HepG2 (cell line): Measurements from ENCODE around the gene COL25A1. TPM values are rescaled to one million over a fixed set of nuclear protein-coding genes. Genes with fewer than 3 reads are reported as not detected.

ENCODE experiments used
- ATAC-seq: fragments of 200-7000 bp; cut with Tn5 transposase; 3 replicates; pipeline ENCODE4 v1.9.1; 2020; ENCODE audit warnings: mild to moderate bottlenecking, moderate library complexity
- BruUV-seq: library from RNA; stranded (reverse); fragments of 400-500 nt; replicated peaks from 2 replicates; lab custom pipeline; 2021; lab: Mats Ljungman, UMichigan
- CTCF ChIA-PET: fragments of 300-600 bp; formaldehyde crosslinking; extraction: SDS; loops from one replicate; lab custom pipeline; 2021; ENCODE audit warnings: low total read pairs, inconsistent platforms, low intra/inter-chr PET ratio; lab: Yijun Ruan, JAX
- POLR2A ChIA-PET: fragments of 350-600 bp; sonication (Branson Sonifier 250); formaldehyde crosslinking; loops from one replicate; lab custom pipeline; 2020; ENCODE audit warnings: antibody characterized with exemption, inconsistent platforms; lab: Yijun Ruan, JAX
- DNase-seq: peaks from one replicate; pipeline ENCODE4 v3.0.0-alpha.2; 2015; ENCODE audit warnings: low spot score
- FAIRE-seq: peaks from 3 replicates; lab custom pipeline; 2011; peaks lifted over from hg19 to GRCh38; lab: Jason Lieb, UNC
- H2AFZ ChIP-seq: one replicate; pipeline ENCODE4 v1.6.1; 2011; ENCODE audit warnings: low read length, inconsistent platforms
- H3K27ac ChIP-seq: fragments of 300-600 bp; 3 replicates; pipeline ENCODE4 v1.8.0; 2011; ENCODE audit warnings: mixed run types, mild to moderate bottlenecking, mixed read lengths, low read length, inconsistent platforms; ENCODE audit not compliant: insufficient read depth; ENCODE audit errors: extremely low read length
- H3K27me3 ChIP-seq, 2 experiments: fragments of 200-600 bp in 1 of 2; 2 replicates in 1 of 2; 3 replicates in 1 of 2; pipeline versions ENCODE4 v1.6.0 to v1.8.0; 2011; ENCODE audit warnings: low read length in 2 of 2, mild to moderate bottlenecking in 2 of 2, moderate library complexity in 2 of 2, inconsistent platforms in 1 of 2; ENCODE audit not compliant: insufficient read depth in 2 of 2, control insufficient read depth in 1 of 2
- H3K36me3 ChIP-seq, 2 experiments: fragments of 200-600 bp in 1 of 2; replicated peaks in 1 of 2; 2 replicates in 1 of 2; 3 replicates in 1 of 2; pipeline versions ENCODE4 v1.5.1 to v1.8.0; 2011; ENCODE audit warnings: low read length in 2 of 2, inconsistent platforms in 1 of 2; ENCODE audit not compliant: insufficient read depth in 2 of 2, control insufficient read depth in 1 of 2
- H3K4me1 ChIP-seq: 2 replicates; pipeline ENCODE4 v1.5.1; 2012; ENCODE audit warnings: low read length, inconsistent platforms; ENCODE audit not compliant: insufficient read depth
- H3K4me2 ChIP-seq: 2 replicates; pipeline ENCODE4 v1.6.0; 2011; ENCODE audit warnings: low read depth, low read length, inconsistent platforms
- H3K4me3 ChIP-seq, 3 experiments: fragments of 200-600 bp in 1 of 3; sonication (generic), shearing (Covaris generic) in 1 of 3; replicated peaks in 1 of 3; 2 replicates each; pipeline ENCODE4 v1.5.1; 2011 to 2016; ENCODE audit warnings: low read length in 3 of 3, inconsistent platforms in 2 of 3, low read depth in 2 of 3, mild to moderate bottlenecking in 2 of 3, control low read depth in 1 of 3, mixed read lengths in 1 of 3; ENCODE audit not compliant: insufficient read depth in 1 of 3
- H3K79me2 ChIP-seq: one replicate; pipeline ENCODE4 v1.6.1; 2011; ENCODE audit warnings: low read length, inconsistent platforms; ENCODE audit not compliant: insufficient read depth
- H3K9ac ChIP-seq: 2 replicates; pipeline ENCODE4 v1.6.0; 2011; ENCODE audit warnings: mild to moderate bottlenecking, low read depth, low read length, inconsistent platforms; ENCODE audit not compliant: insufficient read depth
- H3K9me3 ChIP-seq: 2 replicates; pipeline ENCODE4 v1.5.1; 2012; ENCODE audit warnings: mild to moderate bottlenecking, low read length
- H4K20me1 ChIP-seq: 2 replicates; pipeline ENCODE4 v1.6.0; 2011; ENCODE audit warnings: inconsistent platforms, mild to moderate bottlenecking, low read length, moderate library complexity; ENCODE audit not compliant: insufficient read depth
- ARID4A ChIP-seq: sonication (generic); formaldehyde crosslinking; IDR thresholded peaks from 2 replicates; pipeline ENCODE4 v1.5.0; 2020; ENCODE audit warnings: mild to moderate bottlenecking, missing genetic modification reagents, borderline replicate concordance
- HDAC6 ChIP-seq: fragments of 200-600 bp; sonication (generic); IDR thresholded peaks from 2 replicates; pipeline ENCODE4 v1.7.0; 2017; ENCODE audit warnings: mild to moderate bottlenecking, antibody characterized with exemption, low read length, low read depth
- HES4 ChIP-seq: sonication (generic); formaldehyde crosslinking; IDR thresholded peaks from 2 replicates; pipeline ENCODE4 v1.9.0; 2021; ENCODE audit warnings: mild to moderate bottlenecking, missing genetic modification reagents, borderline replicate concordance
- NR1H2 ChIP-seq: sonication (generic); formaldehyde crosslinking; IDR thresholded peaks from 2 replicates; pipeline ENCODE4 v1.8.1; 2022; ENCODE audit warnings: low read depth, missing genetic modification reagents, borderline replicate concordance
- RFX1 ChIP-seq: fragments of 450-650 bp; IDR thresholded peaks from 2 replicates; pipeline ENCODE4 v1.6.1; 2017
- RFX3 ChIP-seq: IDR thresholded peaks from 2 replicates; pipeline ENCODE4 v1.6.1; 2016; ENCODE audit warnings: missing biosample characterization, missing genetic modification reagents
- SMARCE1 ChIP-seq: fragments of 450-650 bp; IDR thresholded peaks from 2 replicates; pipeline ENCODE4 v1.6.1; 2017; ENCODE audit warnings: borderline replicate concordance
- ZNF17 ChIP-seq: sonication (generic); formaldehyde crosslinking; IDR thresholded peaks from 2 replicates; pipeline ENCODE4 v1.5.0; 2020; ENCODE audit warnings: mild to moderate bottlenecking, missing genetic modification reagents
- ZNF207 ChIP-seq: fragments of 450-650 bp; IDR thresholded peaks from 2 replicates; pipeline ENCODE4 v1.6.1; 2016; ENCODE audit warnings: antibody characterized with exemption, borderline replicate concordance
- ZNF430 ChIP-seq: sonication (generic); formaldehyde crosslinking; IDR thresholded peaks from 2 replicates; pipeline ENCODE4 v1.9.0; 2021; ENCODE audit warnings: mild to moderate bottlenecking, missing genetic modification reagents
- ZNF577 ChIP-seq: sonication (generic); formaldehyde crosslinking; IDR thresholded peaks from 2 replicates; pipeline ENCODE4 v1.4.0; 2020; ENCODE audit warnings: mild to moderate bottlenecking, low read depth, missing genetic modification reagents, borderline replicate concordance
- ZNF703 ChIP-seq: sonication (generic); formaldehyde crosslinking; IDR thresholded peaks from 2 replicates; pipeline ENCODE4 v1.5.1; 2020; ENCODE audit warnings: missing genetic modification reagents, mild to moderate bottlenecking, moderate library complexity, borderline replicate concordance
- WGBS: methylation state at CpG from one replicate; pipeline ENCODE4 v1.1.6; 2017; ENCODE audit warnings: low lambda C conversion rate; 5-methylcytosine and 5-hydroxymethylcytosine counted together
- in situ Hi-C: cut with HindIII; loops from 2 replicates; pipeline ENCODE4 v1.10.0; 2017; ENCODE audit warnings: low pct_unique_long_range_greater_than_20kb; ENCODE audit not compliant: extremely low pct_ligation_motif_present
- intact Hi-C: fragments of 100-400 bp; cut with micrococcal nuclease; formaldehyde crosslinking; loops from one replicate; pipeline ENCODE4 v1.10.0; 2022; ENCODE audit not compliant: unreplicated experiment
- polyA plus RNA-seq, 8 experiments: library from polyadenylated mRNA; depleted of rRNA in 3 of 8; stranded (reverse) in 7 of 8; unstranded in 1 of 8; fragments of >200 nt; fragmentation: Illumina TruSeq in 4 of 8; extraction: Trizol in 4 of 8; gene quantifications; 2 replicates each; pipeline versions ENCODE4 v1.2.1 to v1.2.3, GENCODE V29; 2011 to 2016; ENCODE audit warnings: low read depth in 4 of 8, missing spikeins in 1 of 8, mixed read lengths in 1 of 8; ENCODE audit not compliant: insufficient read depth in 1 of 8
- total RNA-seq, 5 experiments: library from RNA; depleted of rRNA; stranded (reverse); fragments of >200 nt; fragmentation: Illumina TruSeq; extraction: Trizol; gene quantifications; 2 replicates each; pipeline ENCODE4 v1.2.3, GENCODE V29; 2016; ENCODE audit warnings: low read depth in 1 of 5
- TF ChIP-seq, protein P1 (sequence below): sonication (generic); formaldehyde crosslinking; IDR thresholded peaks from 2 replicates; pipeline ENCODE4 v1.8.1; 2023; ENCODE audit warnings: mild to moderate bottlenecking, missing genetic modification reagents

COL25A1 gene
- total and polyA plus RNA-seq, 2 of the 13 experiments (the other 11 are each of a cell fraction or from before 2014, with no cell fraction given) = not detected

- H3K9me3 ChIP-seq = no peaks in the 10 kb centered on the region
- FAIRE-seq (no peak), ATAC-seq (no peak), DNase-seq (no peak)
- no peak overlapping the region for H2AFZ ChIP-seq
- no peak overlapping the region for H3K9ac ChIP-seq
- in situ Hi-C loops = loop anchor here (10.0 kb wide), 1 partner anchor 565 kb away; no protein-coding TSS in a partner anchor
- POLR2A ChIA-PET = no interaction called here
- WGBS = 17% methylated on average over 3 of the region's 3 CpGs
- no peaks in the 10 kb centered on the region for H3K79me2 ChIP-seq
- H3K36me3 ChIP-seq = no peaks in the 10 kb centered on the region
- no peak for TF ChIP-seq ZNF703 (CRISPR knock-in tag)
- TF ChIP-seq HES4 (CRISPR knock-in tag) = no peak
- no peak for TF ChIP-seq ZNF17 (CRISPR knock-in tag)
- no peak for TF ChIP-seq ZNF577 (CRISPR knock-in tag)
- TF ChIP-seq ZNF430 (CRISPR knock-in tag) = no peak
- TF ChIP-seq SMARCE1 = no peak
- no peak for TF ChIP-seq RFX3 (CRISPR knock-in tag)
- TF ChIP-seq ZNF207 = no peak
- TF ChIP-seq HDAC6 = no peak
- TF ChIP-seq ARID4A (CRISPR knock-in tag) = no peak
- TF ChIP-seq NR1H2 (CRISPR knock-in tag) = no peak
- TF ChIP-seq RFX1 = no peak
- TF ChIP-seq, protein P1, sequence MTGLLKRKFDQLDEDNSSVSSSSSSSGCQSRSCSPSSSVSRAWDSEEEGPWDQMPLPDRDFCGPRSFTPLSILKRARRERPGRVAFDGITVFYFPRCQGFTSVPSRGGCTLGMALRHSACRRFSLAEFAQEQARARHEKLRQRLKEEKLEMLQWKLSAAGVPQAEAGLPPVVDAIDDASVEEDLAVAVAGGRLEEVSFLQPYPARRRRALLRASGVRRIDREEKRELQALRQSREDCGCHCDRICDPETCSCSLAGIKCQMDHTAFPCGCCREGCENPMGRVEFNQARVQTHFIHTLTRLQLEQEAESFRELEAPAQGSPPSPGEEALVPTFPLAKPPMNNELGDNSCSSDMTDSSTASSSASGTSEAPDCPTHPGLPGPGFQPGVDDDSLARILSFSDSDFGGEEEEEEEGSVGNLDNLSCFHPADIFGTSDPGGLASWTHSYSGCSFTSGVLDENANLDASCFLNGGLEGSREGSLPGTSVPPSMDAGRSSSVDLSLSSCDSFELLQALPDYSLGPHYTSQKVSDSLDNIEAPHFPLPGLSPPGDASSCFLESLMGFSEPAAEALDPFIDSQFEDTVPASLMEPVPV = no peak
- no TSS peak for BruUV-seq
- no peak overlapping the region for H3K4me3 ChIP-seq
- H4K20me1 ChIP-seq = no peaks in the 10 kb centered on the region
- no peak overlapping the region for H3K27ac ChIP-seq
- H3K4me1 ChIP-seq = no peaks in the 10 kb centered on the region
- CTCF ChIA-PET = no interaction called here
- no peaks in the 10 kb centered on the region for H3K27me3 ChIP-seq
- intact Hi-C loops = no loop called here
- H3K4me2 ChIP-seq = no peak overlapping the region
Measured at GRCh38 chr4:108839333-108839732, 463.1 kb downstream of the COL25A1 start.
